WTC11 (cell line): ENCODE measurements around the gene STS. TPM values are rescaled to one million over a fixed set of nuclear protein-coding genes. Genes with fewer than 3 reads are reported as not detected.

ENCODE experiments used
- ATAC-seq: fragments of 200-7000 bp; cut with Tn5 transposase; 2 replicates; pipeline ENCODE4 v1.10.0; 2021; ENCODE audit warnings: mild to moderate bottlenecking, moderate library complexity
- CTCF ChIA-PET: fragments of 300-600 bp; sonication (Branson Sonifier 250); formaldehyde crosslinking; loops from one replicate; lab custom pipeline; 2021; ENCODE audit warnings: antibody characterized with exemption; lab: Charles Lee
- POLR2A ChIA-PET: fragments of 350-600 bp; sonication (Branson Sonifier 250); formaldehyde crosslinking; loops from one replicate; lab custom pipeline; 2021; ENCODE audit warnings: antibody characterized with exemption; lab: Charles Lee
- DNase-seq: peaks from one replicate; pipeline ENCODE4 v3.0.0; 2021; ENCODE audit warnings: low spot score
- H3K27ac Mint-ChIP-seq: 2 replicates; pipeline ENCODE4 v1.8.0; 2021; ENCODE audit warnings: mixed read lengths
- H3K27me3 Mint-ChIP-seq: 2 replicates; pipeline ENCODE4 v1.8.0; 2021; ENCODE audit warnings: low read depth, mild to moderate bottlenecking, moderate library complexity, mixed read lengths
- H3K36me3 Mint-ChIP-seq: 2 replicates; pipeline ENCODE4 v1.8.0; 2021; ENCODE audit warnings: mixed read lengths
- H3K4me1 Mint-ChIP-seq: 2 replicates; pipeline ENCODE4 v1.8.0; 2022; ENCODE audit warnings: mixed read lengths
- H3K4me3 Mint-ChIP-seq: 2 replicates; pipeline ENCODE4 v1.8.0; 2021; ENCODE audit warnings: mild to moderate bottlenecking, moderate library complexity, mixed read lengths
- H3K9me3 Mint-ChIP-seq: 2 replicates; pipeline ENCODE4 v1.8.0; 2021; ENCODE audit warnings: mixed read lengths
- AFF4 ChIP-seq: sonication (generic); formaldehyde crosslinking; IDR thresholded peaks from 2 replicates; pipeline ENCODE4 v1.8.1; 2023; ENCODE audit warnings: mild to moderate bottlenecking, missing genetic modification reagents, borderline replicate concordance
- CBFB ChIP-seq: sonication (generic); formaldehyde crosslinking; IDR thresholded peaks from 2 replicates; pipeline ENCODE4 v1.8.1; 2022; ENCODE audit warnings: mild to moderate bottlenecking, low read depth, missing genetic modification reagents
- E2F1 ChIP-seq: sonication (generic); formaldehyde crosslinking; IDR thresholded peaks from 2 replicates; pipeline ENCODE4 v1.8.0; 2022; ENCODE audit warnings: mild to moderate bottlenecking, missing genetic modification reagents
- ERG ChIP-seq: fragments of 250-450 bp; sonication (Bioruptor Pico); IDR thresholded peaks from 2 replicates; pipeline ENCODE4 v1.8.0; 2021; ENCODE audit warnings: mild to moderate bottlenecking
- GABPB1 ChIP-seq: sonication (generic); formaldehyde crosslinking; IDR thresholded peaks from 2 replicates; pipeline ENCODE4 v1.8.1; 2023; ENCODE audit warnings: mild to moderate bottlenecking, missing genetic modification reagents
- GRHL2 ChIP-seq: fragments of 250-450 bp; sonication (Bioruptor Pico); IDR thresholded peaks from 2 replicates; pipeline ENCODE4 v1.8.0; 2022; ENCODE audit warnings: mild to moderate bottlenecking, moderate library complexity; ENCODE audit not compliant: insufficient replicate concordance, severe bottlenecking
- GTF2I ChIP-seq: fragments of 250-450 bp; sonication (Bioruptor Pico); conservative IDR thresholded peaks from 2 replicates; pipeline ENCODE4 v1.4.0; 2021; ENCODE audit warnings: mild to moderate bottlenecking
- KAT7 ChIP-seq: sonication (generic); formaldehyde crosslinking; IDR thresholded peaks from 2 replicates; pipeline ENCODE4 v1.8.1; 2023; ENCODE audit warnings: missing genetic modification reagents, mild to moderate bottlenecking, borderline replicate concordance
- MAX ChIP-seq: sonication (generic); formaldehyde crosslinking; IDR thresholded peaks from 2 replicates; pipeline ENCODE4 v1.8.0; 2022; ENCODE audit warnings: mild to moderate bottlenecking, missing genetic modification reagents
- MYBL2 ChIP-seq: sonication (generic); formaldehyde crosslinking; IDR thresholded peaks from 2 replicates; pipeline ENCODE4 v1.8.1; 2023; ENCODE audit warnings: mild to moderate bottlenecking, moderate library complexity, missing genetic modification reagents
- RELA ChIP-seq: sonication (generic); formaldehyde crosslinking; IDR thresholded peaks from 2 replicates; pipeline ENCODE4 v1.8.1; 2022; ENCODE audit warnings: missing genetic modification reagents, mild to moderate bottlenecking, borderline replicate concordance
- SMAD3 ChIP-seq: sonication (generic); formaldehyde crosslinking; IDR thresholded peaks from 2 replicates; pipeline ENCODE4 v1.8.0; 2022; ENCODE audit warnings: missing genetic modification reagents, mild to moderate bottlenecking, borderline replicate concordance
- SOX15 ChIP-seq: fragments of 250-450 bp; sonication (Bioruptor Pico); IDR thresholded peaks from 2 replicates; pipeline ENCODE4 v1.9.0; 2021; ENCODE audit warnings: mild to moderate bottlenecking
- TEAD1 ChIP-seq: sonication (generic); formaldehyde crosslinking; IDR thresholded peaks from 2 replicates; pipeline ENCODE4 v1.8.0; 2022; ENCODE audit warnings: mild to moderate bottlenecking, missing genetic modification reagents
- USF1 ChIP-seq: sonication (generic); formaldehyde crosslinking; IDR thresholded peaks from 2 replicates; pipeline ENCODE4 v1.8.0; 2022; ENCODE audit warnings: mild to moderate bottlenecking, missing genetic modification reagents
- ZBTB21 ChIP-seq: sonication (generic); formaldehyde crosslinking; IDR thresholded peaks from 2 replicates; pipeline ENCODE4 v1.8.1; 2023; ENCODE audit warnings: mild to moderate bottlenecking, missing genetic modification reagents, borderline replicate concordance
- ZNF138 ChIP-seq: sonication (generic); formaldehyde crosslinking; conservative IDR thresholded peaks from 2 replicates; pipeline ENCODE4 v1.8.1; 2022; ENCODE audit warnings: mild to moderate bottlenecking, moderate library complexity, missing genetic modification reagents
- ZNF263 ChIP-seq: sonication (generic); formaldehyde crosslinking; IDR thresholded peaks from 2 replicates; pipeline ENCODE4 v1.8.1; 2022; ENCODE audit warnings: low read depth, mild to moderate bottlenecking, moderate library complexity, missing genetic modification reagents
- ZNF425 ChIP-seq: fragments of 250-450 bp; sonication (Bioruptor Pico); conservative IDR thresholded peaks from 2 replicates; pipeline ENCODE4 v1.9.0; 2021; ENCODE audit warnings: mild to moderate bottlenecking
- ZNF671 ChIP-seq: fragments of 250-450 bp; sonication (Bioruptor Pico); IDR thresholded peaks from 2 replicates; pipeline ENCODE4 v1.8.0; 2021; ENCODE audit warnings: mild to moderate bottlenecking
- total RNA-seq: library from RNA; stranded (reverse); gene quantifications from 3 replicates; pipeline ENCODE4 v1.2.3, GENCODE V29; 2021

The STS gene
- total RNA-seq, 1 experiment from 2014 or later, result 1.3 TPM

GRCh38 chrX:7127056-7127455 is 20.5 kb upstream of the STS start:
- H3K9me3 Mint-ChIP-seq, result no peaks in the 10 kb centered on the region; the same call in 1 of the 2 replicates
- H3K27me3 Mint-ChIP-seq, result no peaks in the 10 kb centered on the region
- H3K27ac Mint-ChIP-seq, result no peak overlapping the region
- DNase-seq, result no peak
- ChIA-PET POLR2A (no interaction called here), CTCF (no interaction called here)
- H3K4me3 Mint-ChIP-seq, result no peak overlapping the region
- no peak for ATAC-seq
- TF ChIP-seq KAT7 (CRISPR knock-in tag) (no peak), E2F1 (no peak), TEAD1 (CRISPR knock-in tag) (no peak), ZNF138 (CRISPR knock-in tag) (no peak), SOX15 (CRISPR knock-in tag) (no peak), ZNF671 (CRISPR knock-in tag) (no peak)
- H3K4me1 Mint-ChIP-seq, result peaks cover 10% of the 10 kb centered on the region
- peaks cover 2% of the 10 kb centered on the region; the same call in 1 of the 2 replicates for H3K36me3 Mint-ChIP-seq

GRCh38 chrX:7131621-7132020 is 15.9 kb upstream of the STS start:
- POLR2A ChIA-PET, result no interaction called here
- H3K4me3 Mint-ChIP-seq, result no peak overlapping the region
- CTCF ChIA-PET, result interaction anchor here (0.8 kb wide), 1 partner anchor 39 kb away, joined by 3 read pairs; no protein-coding TSS in a partner anchor
- H3K4me1 Mint-ChIP-seq, result peaks cover 17% of the 10 kb centered on the region
- H3K9me3 Mint-ChIP-seq, result no peaks in the 10 kb centered on the region; the same call in 1 of the 2 replicates
- H3K27ac Mint-ChIP-seq, result peak overlapping the region; percentile 41; the same call in 1 of the 2 replicates
- ATAC-seq, result no peak
- DNase-seq, result no peak
- peaks cover 2% of the 10 kb centered on the region; the same call in 1 of the 2 replicates for H3K36me3 Mint-ChIP-seq
- H3K27me3 Mint-ChIP-seq, result no peaks in the 10 kb centered on the region
- TF ChIP-seq MYBL2 (CRISPR knock-in tag) (no peak), GABPB1 (CRISPR knock-in tag) (no peak), USF1 (CRISPR knock-in tag) (no peak), GTF2I (CRISPR knock-in tag) (no peak), ZNF425 (CRISPR knock-in tag) (no peak), ERG (CRISPR knock-in tag) (no peak), SMAD3 (CRISPR knock-in tag) (no peak), MAX (no peak), ZBTB21 (CRISPR knock-in tag) (no peak), RELA (no peak), AFF4 (no peak), ZNF263 (CRISPR knock-in tag) (no peak), GRHL2 (CRISPR knock-in tag) (no peak), CBFB (no peak)
- TF ChIP-seq, all 79 proteins: peak for 0
